A549 (cell line): ENCODE measurements around the gene GLRA1.

Source experiments
- BHLHE40 ChIP-seq: IDR thresholded peaks from 2 replicates; pipeline ENCODE4 v1.6.1; 2012; ENCODE audit warnings: low read depth, low read length, inconsistent platforms
- HDAC2 ChIP-seq: fragments of 200-600 bp; sonication (generic); IDR thresholded peaks from 2 replicates; pipeline ENCODE4 v1.6.1; 2016
- MAFK ChIP-seq: fragments of 450-650 bp; IDR thresholded peaks from 2 replicates; pipeline ENCODE4 v1.6.1; 2014; ENCODE audit not compliant: partially characterized antibody
- RAD21 ChIP-seq, 2 experiments: fragments of >200 bp in 1 of 2; sonication (Bioruptor Twin) in 1 of 2; formaldehyde crosslinking in 1 of 2; IDR thresholded peaks in 1 of 2; conservative IDR thresholded peaks in 1 of 2; 2 replicates in 1 of 2; 3 replicates in 1 of 2; pipeline ENCODE4 v1.6.1; 2012 to 2018; ENCODE audit warnings: inconsistent platforms in 1 of 2
- TF ChIP-seq, protein P1 (sequence below): fragments of >200 bp; sonication (Bioruptor Twin); formaldehyde crosslinking; IDR thresholded peaks from 3 replicates; pipeline ENCODE4 v1.5.1; 2016

DNA sequence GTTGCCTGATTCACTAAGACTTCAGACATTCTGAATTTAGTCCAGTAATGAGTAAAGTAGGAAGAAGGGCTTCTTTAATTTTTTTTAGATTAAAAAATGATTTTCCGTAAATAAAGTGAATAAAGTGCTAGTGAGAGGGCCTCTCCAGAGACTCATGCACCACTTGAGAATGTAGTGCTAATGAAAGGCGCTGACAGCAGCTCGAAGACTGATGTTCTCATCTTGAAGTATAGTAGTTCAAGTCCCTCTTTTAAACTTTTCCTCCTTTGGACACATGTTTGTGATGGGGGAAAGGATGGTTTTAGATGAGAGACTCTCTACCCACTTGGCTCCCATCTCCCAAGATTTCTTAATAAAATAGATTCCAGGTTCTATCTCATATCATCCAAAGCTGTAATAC, 104.4 kb downstream of the GLRA1 start:
- TF ChIP-seq, protein P1, sequence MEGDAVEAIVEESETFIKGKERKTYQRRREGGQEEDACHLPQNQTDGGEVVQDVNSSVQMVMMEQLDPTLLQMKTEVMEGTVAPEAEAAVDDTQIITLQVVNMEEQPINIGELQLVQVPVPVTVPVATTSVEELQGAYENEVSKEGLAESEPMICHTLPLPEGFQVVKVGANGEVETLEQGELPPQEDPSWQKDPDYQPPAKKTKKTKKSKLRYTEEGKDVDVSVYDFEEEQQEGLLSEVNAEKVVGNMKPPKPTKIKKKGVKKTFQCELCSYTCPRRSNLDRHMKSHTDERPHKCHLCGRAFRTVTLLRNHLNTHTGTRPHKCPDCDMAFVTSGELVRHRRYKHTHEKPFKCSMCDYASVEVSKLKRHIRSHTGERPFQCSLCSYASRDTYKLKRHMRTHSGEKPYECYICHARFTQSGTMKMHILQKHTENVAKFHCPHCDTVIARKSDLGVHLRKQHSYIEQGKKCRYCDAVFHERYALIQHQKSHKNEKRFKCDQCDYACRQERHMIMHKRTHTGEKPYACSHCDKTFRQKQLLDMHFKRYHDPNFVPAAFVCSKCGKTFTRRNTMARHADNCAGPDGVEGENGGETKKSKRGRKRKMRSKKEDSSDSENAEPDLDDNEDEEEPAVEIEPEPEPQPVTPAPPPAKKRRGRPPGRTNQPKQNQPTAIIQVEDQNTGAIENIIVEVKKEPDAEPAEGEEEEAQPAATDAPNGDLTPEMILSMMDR = no peak
- TF ChIP-seq RAD21 (conservative IDR thresholded peaks at IDR 0.05 in 1 of 2, IDR thresholded peaks at IDR 0.05 in 1 of 2) (no peak), BHLHE40 (no peak), HDAC2 (no peak), MAFK (no peak)
